Stimulated activated memory B cell treated with anti-CD40 and anti-IgM and Interleukin-4, amounts not matched to agents 10 μg/mL and 1 μg/mL and 100 μg/mL, for 72 hours (primary cell): Measurements from ENCODE around the gene FAM171A1.
A peak's percentile ranks its signal among the peaks of the same experiment; 100 is the strongest.
"Not testable (repeated sequence)": the region's sequence is repeated elsewhere in the genome, so short reads cannot be mapped to it uniquely, and the experiment has no call there.

Source experiments
- ATAC-seq: fragments of 150-1000 bp; cut with Tn5 transposase; 2 replicates; pipeline ENCODE4 v1.10.0; 2021
- H3K27ac Mint-ChIP-seq: one replicate; pipeline ENCODE4 v1.8.0; 2022; ENCODE audit warnings: mild to moderate bottlenecking, mixed read lengths
- H3K27me3 Mint-ChIP-seq: one replicate; pipeline ENCODE4 v1.8.0; 2022; ENCODE audit warnings: mixed read lengths
- H3K36me3 Mint-ChIP-seq: one replicate; pipeline ENCODE4 v1.8.0; 2022; ENCODE audit warnings: mixed read lengths
- H3K4me1 Mint-ChIP-seq: one replicate; pipeline ENCODE4 v1.8.0; 2022; ENCODE audit warnings: mixed read lengths
- H3K4me3 Mint-ChIP-seq: one replicate; pipeline ENCODE4 v1.8.0; 2022; ENCODE audit warnings: mild to moderate bottlenecking, moderate library complexity, mixed read lengths
- H3K9me3 Mint-ChIP-seq: one replicate; pipeline ENCODE4 v1.8.0; 2022; ENCODE audit warnings: mixed read lengths

Gene FAM171A1

GRCh38 chr10:15222511-15222910 is 148.6 kb downstream of the FAM171A1 start:
- Mint-ChIP-seq H3K9me3 (peaks cover 9% of the 10 kb centered on the region), H3K36me3 (no peaks in the 10 kb centered on the region), H3K27me3 (no peaks in the 10 kb centered on the region), H3K4me3 (no peak overlapping the region), H3K27ac (no peak overlapping the region), H3K4me1 (no peaks in the 10 kb centered on the region)
- no peak for ATAC-seq

DNA sequence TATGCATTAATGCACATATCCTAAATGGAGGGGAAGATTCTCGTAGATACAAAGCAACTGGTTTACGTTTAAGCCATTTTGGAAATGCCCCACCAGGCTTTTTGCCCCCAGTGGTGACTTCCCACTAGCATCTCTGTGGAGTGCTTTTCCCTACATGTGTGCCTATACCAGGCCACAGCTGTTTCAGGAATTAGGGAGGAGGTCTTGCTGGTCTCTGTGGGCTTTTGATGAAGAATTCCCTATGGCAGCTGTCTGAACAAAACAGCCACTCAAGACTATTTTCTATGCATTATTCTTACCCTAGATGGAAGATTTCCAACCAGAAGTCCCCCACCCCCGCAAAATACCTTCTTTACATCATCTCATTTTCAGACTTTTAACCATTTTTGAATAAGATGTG is 150.6 kb downstream of the FAM171A1 start:
- H3K4me1 Mint-ChIP-seq: no peaks in the 10 kb centered on the region
- no peak for ATAC-seq
- no peaks in the 10 kb centered on the region for H3K36me3 Mint-ChIP-seq
- no peaks in the 10 kb centered on the region for H3K27me3 Mint-ChIP-seq
- no peak overlapping the region for H3K27ac Mint-ChIP-seq
- H3K9me3 Mint-ChIP-seq: peaks cover 9% of the 10 kb centered on the region
- H3K4me3 Mint-ChIP-seq: no peak overlapping the region

- Mint-ChIP-seq H3K4me1 (no peaks in the 10 kb centered on the region), H3K27ac (no peak overlapping the region), H3K4me3 (no peak overlapping the region), H3K36me3 (no peaks in the 10 kb centered on the region), H3K9me3 (no peaks in the 10 kb centered on the region), H3K27me3 (peaks cover 18% of the 10 kb centered on the region)
- no peak for ATAC-seq
Measured at GRCh38 chr10:15216700-15217099, 154.4 kb downstream of the FAM171A1 start.

DNA sequence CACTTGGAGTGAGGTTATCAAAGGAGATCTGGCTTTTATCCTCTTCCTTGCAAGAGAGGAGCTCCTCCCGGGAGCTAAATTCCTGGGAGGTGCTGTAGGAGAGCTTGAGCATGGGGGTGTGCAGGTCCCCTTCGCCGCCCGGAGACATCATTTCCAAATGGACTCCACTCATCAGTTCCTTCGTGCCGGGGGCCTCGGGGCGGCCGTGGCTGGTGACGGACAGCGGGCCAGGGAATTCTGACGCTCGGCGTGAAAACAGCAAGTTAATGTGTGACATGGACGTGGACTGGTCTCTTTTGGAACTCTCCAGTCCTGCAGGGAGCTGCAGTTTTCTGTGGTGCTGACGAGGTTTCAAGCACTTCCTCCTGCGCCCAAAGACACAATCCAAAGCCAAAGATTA is 156.9 kb downstream of the FAM171A1 start:
- ATAC-seq: no peak
- Mint-ChIP-seq H3K4me1 (no peaks in the 10 kb centered on the region), H3K4me3 (no peak overlapping the region), H3K9me3 (no peaks in the 10 kb centered on the region), H3K36me3 (no peaks in the 10 kb centered on the region), H3K27me3 (peaks cover 18% of the 10 kb centered on the region), H3K27ac (no peak overlapping the region)

- Mint-ChIP-seq H3K4me1 (peaks cover 7% of the 10 kb centered on the region), H3K9me3 (no peaks in the 10 kb centered on the region), H3K4me3 (no peak overlapping the region), H3K27ac (no peak overlapping the region), H3K36me3 (no peaks in the 10 kb centered on the region), H3K27me3 (peaks cover 18% of the 10 kb centered on the region)
- no peak for ATAC-seq
Measured at GRCh38 chr10:15213461-15213861, 157.6 kb downstream of the FAM171A1 start.

DNA sequence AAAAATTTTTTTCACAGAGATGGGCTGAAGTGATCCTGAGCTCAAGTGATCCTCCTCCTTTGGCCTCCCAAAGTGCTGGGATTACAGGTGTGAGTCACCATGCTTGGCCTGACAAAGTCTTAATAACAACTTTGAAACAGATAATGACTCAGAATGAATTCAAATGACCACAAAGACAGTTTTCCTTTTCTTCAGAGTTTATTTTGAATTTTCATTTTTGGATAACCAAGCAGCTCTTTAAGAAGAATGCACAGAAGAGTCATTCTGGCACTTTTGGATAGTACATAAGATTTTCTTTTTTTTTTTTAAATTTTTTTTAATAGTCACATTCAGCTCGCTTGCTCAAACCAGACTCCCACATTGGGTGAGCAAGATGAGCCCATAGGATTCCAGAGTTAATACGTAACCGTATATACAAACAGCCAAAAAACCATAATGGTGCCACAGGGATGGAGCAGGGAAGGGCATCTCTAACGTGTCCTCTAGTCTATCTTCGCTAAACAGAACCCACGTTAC is 159.6 kb downstream of the FAM171A1 start:
- ATAC-seq: no peak
- H3K4me1 Mint-ChIP-seq: peaks cover 12% of the 10 kb centered on the region
- peaks cover 18% of the 10 kb centered on the region for H3K27me3 Mint-ChIP-seq
- no peaks in the 10 kb centered on the region for H3K9me3 Mint-ChIP-seq
- H3K36me3 Mint-ChIP-seq: no peaks in the 10 kb centered on the region
- no peak overlapping the region for H3K27ac Mint-ChIP-seq
- no peak overlapping the region for H3K4me3 Mint-ChIP-seq

GRCh38 chr10:15210521-15210920 is 160.6 kb downstream of the FAM171A1 start:
- Mint-ChIP-seq H3K27me3 (peaks cover 18% of the 10 kb centered on the region), H3K36me3 (no peaks in the 10 kb centered on the region), H3K4me3 (no peak overlapping the region), H3K9me3 (no peaks in the 10 kb centered on the region), H3K4me1 (peaks cover 12% of the 10 kb centered on the region), H3K27ac (no peak overlapping the region)
- no peak for ATAC-seq

DNA sequence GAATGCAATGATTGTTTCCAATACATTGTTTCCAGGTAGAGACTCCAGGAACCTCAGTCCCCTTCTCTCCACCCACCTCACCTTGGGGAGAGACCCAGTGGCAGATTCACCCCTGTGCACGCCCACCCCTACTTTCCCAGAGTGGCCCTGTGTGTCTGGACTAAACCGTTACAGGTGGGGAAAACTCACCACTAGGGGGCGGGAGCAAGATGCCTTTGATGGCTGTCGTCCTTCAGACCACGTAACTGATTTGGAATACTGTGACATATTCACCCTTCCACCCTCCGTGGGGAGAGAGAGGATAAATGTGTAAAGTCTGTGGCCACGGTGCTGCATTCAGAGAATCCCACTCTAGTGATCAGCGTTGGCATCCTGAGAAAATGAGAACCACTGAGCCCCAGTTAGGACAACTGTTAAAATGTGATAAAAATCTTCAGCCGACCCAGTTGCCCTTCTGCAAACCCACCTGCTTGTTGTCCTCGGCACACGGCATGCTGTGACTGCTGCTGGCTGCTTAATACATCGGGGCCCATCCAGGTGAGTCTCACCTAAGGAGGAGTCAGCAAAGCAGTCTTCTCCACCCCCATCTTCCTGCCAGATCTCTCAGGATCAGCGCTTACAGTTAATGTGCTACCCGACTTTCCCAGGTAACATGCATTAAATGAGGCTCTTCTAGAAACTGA is 161.1 kb downstream of the FAM171A1 start:
- Mint-ChIP-seq H3K36me3 (no peaks in the 10 kb centered on the region), H3K4me1 (peaks cover 12% of the 10 kb centered on the region), H3K4me3 (no peak overlapping the region), H3K9me3 (no peaks in the 10 kb centered on the region), H3K27me3 (peaks cover 18% of the 10 kb centered on the region), H3K27ac (no peak overlapping the region)
- ATAC-seq: peak; percentile 79

- peaks cover 12% of the 10 kb centered on the region for H3K4me1 Mint-ChIP-seq
- H3K27me3 Mint-ChIP-seq: peaks cover 4% of the 10 kb centered on the region
- ATAC-seq: no peak
- no peaks in the 10 kb centered on the region for H3K36me3 Mint-ChIP-seq
- H3K27ac Mint-ChIP-seq: peak overlapping the region; percentile 60
- H3K4me3 Mint-ChIP-seq: no peak overlapping the region
- H3K9me3 Mint-ChIP-seq: no peaks in the 10 kb centered on the region
Measured at GRCh38 chr10:15208221-15208620, 162.9 kb downstream of the FAM171A1 start.

DNA sequence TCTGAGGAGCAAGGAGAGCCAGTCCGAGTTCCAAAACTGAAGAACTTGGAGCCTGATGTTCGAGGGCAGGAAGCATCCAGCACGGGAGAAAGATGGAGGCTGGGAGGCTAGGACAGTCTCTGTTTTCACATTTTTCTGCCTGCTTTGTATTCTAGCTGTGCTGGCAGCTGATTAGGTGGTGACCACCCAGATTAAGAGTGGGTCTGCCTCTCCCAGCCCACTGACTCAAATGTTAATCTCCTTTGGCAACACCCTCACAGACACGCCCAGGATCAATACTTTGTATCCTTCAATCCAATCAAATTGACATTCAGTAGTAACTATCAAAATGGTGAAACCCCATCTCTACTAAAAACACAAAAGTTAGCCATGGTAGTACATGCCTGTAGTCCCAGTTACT is 163.7 kb downstream of the FAM171A1 start:
- H3K27ac Mint-ChIP-seq, H3K36me3 Mint-ChIP-seq, H3K9me3 Mint-ChIP-seq, ATAC-seq, H3K27me3 Mint-ChIP-seq, H3K4me3 Mint-ChIP-seq: not testable (repeated sequence)
- peaks cover 12% of the 10 kb centered on the region for H3K4me1 Mint-ChIP-seq

DNA sequence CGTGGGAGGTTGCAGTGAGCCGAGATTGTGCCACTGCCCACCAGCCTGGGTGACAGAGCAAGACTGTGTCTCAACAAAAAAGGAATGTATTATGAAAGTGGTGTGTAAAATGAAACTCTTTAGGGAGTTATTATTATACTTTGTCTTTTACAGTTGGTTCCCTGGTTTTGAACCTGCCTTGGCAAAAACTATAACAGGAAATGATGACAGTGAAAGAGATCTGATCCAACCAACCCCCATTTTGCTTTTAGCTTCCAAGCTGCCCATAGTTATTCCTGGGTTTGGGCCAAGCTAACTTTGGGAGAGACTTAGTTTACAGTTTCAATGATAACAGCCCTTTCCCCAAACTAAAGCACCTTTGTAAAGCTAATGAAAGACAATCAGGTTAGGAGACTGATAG is 168.4 kb downstream of the FAM171A1 start:
- H3K27ac Mint-ChIP-seq: no peak overlapping the region
- H3K36me3 Mint-ChIP-seq: no peaks in the 10 kb centered on the region
- H3K4me3 Mint-ChIP-seq: no peak overlapping the region
- peaks cover 8% of the 10 kb centered on the region for H3K27me3 Mint-ChIP-seq
- H3K9me3 Mint-ChIP-seq: no peaks in the 10 kb centered on the region
- H3K4me1 Mint-ChIP-seq: no peaks in the 10 kb centered on the region
- no peak for ATAC-seq

- not testable (repeated sequence) for H3K4me3 Mint-ChIP-seq, H3K9me3 Mint-ChIP-seq, ATAC-seq, H3K36me3 Mint-ChIP-seq, H3K4me1 Mint-ChIP-seq, H3K27ac Mint-ChIP-seq, H3K27me3 Mint-ChIP-seq
Measured at GRCh38 chr10:15202301-15202621, 168.8 kb downstream of the FAM171A1 start.

GRCh38 chr10:15201589-15202300 is 169.3 kb downstream of the FAM171A1 start:
- Mint-ChIP-seq H3K36me3 (no peaks in the 10 kb centered on the region), H3K27ac (no peak overlapping the region), H3K9me3 (no peaks in the 10 kb centered on the region), H3K27me3 (peaks cover 10% of the 10 kb centered on the region), H3K4me1 (no peaks in the 10 kb centered on the region), H3K4me3 (no peak overlapping the region)
- ATAC-seq: no peak

- no peak overlapping the region for H3K27ac Mint-ChIP-seq
- H3K27me3 Mint-ChIP-seq: peaks cover 19% of the 10 kb centered on the region
- no peaks in the 10 kb centered on the region for H3K9me3 Mint-ChIP-seq
- H3K4me3 Mint-ChIP-seq: no peak overlapping the region
- H3K36me3 Mint-ChIP-seq: no peaks in the 10 kb centered on the region
- peaks cover 7% of the 10 kb centered on the region for H3K4me1 Mint-ChIP-seq
- no peak for ATAC-seq
Measured at GRCh38 chr10:15200626-15201025, 170.5 kb downstream of the FAM171A1 start.

DNA sequence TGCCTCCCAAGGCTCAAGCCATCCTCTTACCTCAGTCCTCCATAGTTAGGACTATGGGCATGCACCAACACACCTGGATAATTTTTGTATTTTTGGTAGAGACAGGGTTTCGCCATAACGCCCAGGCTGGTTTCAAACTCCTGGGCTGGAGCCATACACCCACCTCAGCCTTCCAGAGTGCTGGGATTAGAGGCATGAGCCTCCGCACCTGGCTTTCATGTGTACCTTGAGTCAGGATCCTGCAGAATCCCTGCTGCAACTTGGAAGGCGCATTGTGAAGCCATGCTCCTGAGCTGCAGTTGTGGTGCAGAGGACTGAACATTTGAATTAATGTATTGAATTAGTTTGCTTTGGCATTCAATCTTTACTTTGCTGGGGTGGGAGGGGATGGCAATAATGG is 173.2 kb downstream of the FAM171A1 start:
- Mint-ChIP-seq H3K9me3 (no peaks in the 10 kb centered on the region), H3K27ac (no peak overlapping the region), H3K36me3 (no peaks in the 10 kb centered on the region), H3K4me3 (no peak overlapping the region), H3K4me1 (peaks cover 7% of the 10 kb centered on the region), H3K27me3 (peaks cover 19% of the 10 kb centered on the region)
- ATAC-seq: no peak

- Mint-ChIP-seq H3K27ac (no peak overlapping the region), H3K9me3 (no peaks in the 10 kb centered on the region), H3K36me3 (no peaks in the 10 kb centered on the region), H3K4me3 (no peak overlapping the region), H3K4me1 (peaks cover 7% of the 10 kb centered on the region), H3K27me3 (peaks cover 19% of the 10 kb centered on the region)
- ATAC-seq: no peak
Measured at GRCh38 chr10:15197276-15197675, 173.8 kb downstream of the FAM171A1 start.
